ENCODE results near the gene C20orf204. TPM values are rescaled to one million over a fixed set of nuclear protein-coding genes. Genes with fewer than 3 reads are reported as not detected.

The C20orf204 gene
- total and polyA plus RNA-seq, 8 donors = 0.31 to 3.7 (median 0.79) TPM

- TF ChIP-seq, protein P1, sequence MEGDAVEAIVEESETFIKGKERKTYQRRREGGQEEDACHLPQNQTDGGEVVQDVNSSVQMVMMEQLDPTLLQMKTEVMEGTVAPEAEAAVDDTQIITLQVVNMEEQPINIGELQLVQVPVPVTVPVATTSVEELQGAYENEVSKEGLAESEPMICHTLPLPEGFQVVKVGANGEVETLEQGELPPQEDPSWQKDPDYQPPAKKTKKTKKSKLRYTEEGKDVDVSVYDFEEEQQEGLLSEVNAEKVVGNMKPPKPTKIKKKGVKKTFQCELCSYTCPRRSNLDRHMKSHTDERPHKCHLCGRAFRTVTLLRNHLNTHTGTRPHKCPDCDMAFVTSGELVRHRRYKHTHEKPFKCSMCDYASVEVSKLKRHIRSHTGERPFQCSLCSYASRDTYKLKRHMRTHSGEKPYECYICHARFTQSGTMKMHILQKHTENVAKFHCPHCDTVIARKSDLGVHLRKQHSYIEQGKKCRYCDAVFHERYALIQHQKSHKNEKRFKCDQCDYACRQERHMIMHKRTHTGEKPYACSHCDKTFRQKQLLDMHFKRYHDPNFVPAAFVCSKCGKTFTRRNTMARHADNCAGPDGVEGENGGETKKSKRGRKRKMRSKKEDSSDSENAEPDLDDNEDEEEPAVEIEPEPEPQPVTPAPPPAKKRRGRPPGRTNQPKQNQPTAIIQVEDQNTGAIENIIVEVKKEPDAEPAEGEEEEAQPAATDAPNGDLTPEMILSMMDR (IDR thresholded peaks at IDR 0.05) = no peak
- 61 to 66% methylated on average over 3 of the region's 3 CpGs for WGBS, 2 donors
- no peak for FAIRE-seq
- peak in 2 of 6 donors; percentile 38 to 66 for DNase-seq
- peaks cover 0 to 5% (median 0%) of the 10 kb centered on the region in 3 donors for H3K4me1 ChIP-seq
- ATAC-seq = no peak
- H3K4me3 ChIP-seq = no peak overlapping the region
- no peaks in the 10 kb centered on the region for H3K9me3 ChIP-seq
- intact Hi-C loops (cut with DNase I) = loop anchor here in 1 of 3 donors (10.0 kb wide), 1 partner anchor 88 kb away; no protein-coding TSS in a partner anchor
- H3K27me3 ChIP-seq = no peaks in the 10 kb centered on the region
- H3K27ac ChIP-seq = no peak overlapping the region
- H3K36me3 ChIP-seq = peaks cover 0 to 10% (median 0%) of the 10 kb centered on the region in 3 donors
Measured at GRCh38 chr20:64037199-64037497, 1.2 kb downstream of the C20orf204 start.

DNA sequence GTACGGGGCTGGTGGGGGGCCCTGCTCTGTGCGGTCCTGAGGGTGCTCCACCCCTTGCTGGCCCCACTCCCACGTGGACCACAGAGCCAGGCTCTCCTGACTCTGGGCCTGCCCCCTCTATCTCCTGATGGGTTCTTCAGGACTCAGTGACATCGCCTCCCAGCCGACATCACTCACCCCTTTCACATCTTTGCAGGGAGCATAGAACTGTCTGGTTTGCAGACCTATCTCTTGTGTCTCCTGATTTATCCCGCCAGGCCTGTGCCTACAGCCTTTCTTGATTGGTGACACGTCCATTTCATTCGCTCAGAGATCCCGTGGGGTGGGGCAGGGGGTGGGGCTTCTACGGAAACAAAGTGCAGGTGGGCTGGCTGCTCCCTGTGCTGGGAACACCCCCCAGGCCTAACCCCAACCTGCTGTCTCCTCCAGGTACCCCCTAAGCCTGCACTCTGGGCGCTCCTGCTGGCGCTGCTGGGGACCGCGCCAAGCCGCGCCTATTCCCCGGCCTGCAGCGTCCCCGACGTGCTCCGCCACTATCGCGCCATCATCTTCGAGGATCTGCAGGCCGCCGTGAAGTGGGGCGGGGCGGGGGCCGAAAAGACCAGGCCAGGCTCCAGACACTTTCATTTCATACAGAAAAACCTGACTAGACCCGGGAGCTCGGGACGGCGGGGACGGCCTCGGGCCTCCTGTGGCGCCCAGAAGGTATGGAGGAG, 1.7 kb downstream of the C20orf204 start:
- Histone ChIP-seq H3K9me3 (no peaks in the 10 kb centered on the region), H3K4me3 (peak overlapping the region in 1 of 4 donors; percentile 65), H3K27ac (no peak overlapping the region), H3K36me3 (peaks cover 0 to 5% (median 0%) of the 10 kb centered on the region in 3 donors), H3K27me3 (no peaks in the 10 kb centered on the region), H3K4me1 (peaks cover 0 to 5% (median 0%) of the 10 kb centered on the region in 3 donors)
- intact Hi-C loops (cut with DNase I) = loop anchor here in 1 of 3 donors (10.0 kb wide), 1 partner anchor 87 kb away; no protein-coding TSS in a partner anchor
- 11 to 15% methylated on average over 29 to 36 of the region's 36 CpGs for WGBS, 2 donors
- DNase-seq (peak in 2 of 6 donors; percentile 29 to 52), ATAC-seq (no peak), FAIRE-seq (no peak)
- TF ChIP-seq, protein P1 (IDR thresholded peaks at IDR 0.05) = no peak

DNA sequence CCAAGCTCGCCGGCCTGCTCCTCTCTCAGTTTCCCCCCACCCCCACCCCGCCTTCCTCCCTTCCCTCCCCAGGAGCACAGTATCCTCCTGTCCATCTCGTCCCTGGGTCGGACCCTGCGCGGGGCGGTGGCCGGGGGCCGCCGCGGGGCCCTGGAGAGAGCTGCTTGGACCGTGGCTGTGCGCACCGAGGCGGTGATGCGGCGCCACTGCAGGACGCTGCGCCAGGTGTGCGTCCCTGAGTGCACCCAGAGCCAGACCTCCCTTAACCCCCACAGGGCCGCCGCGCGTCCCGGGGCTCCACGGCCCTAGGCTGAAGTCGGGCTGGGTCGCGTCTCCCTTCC, 2.2 kb downstream of the C20orf204 start:
- Histone ChIP-seq H3K36me3 (peaks cover 0 to 2% (median 0%) of the 10 kb centered on the region in 3 donors), H3K9me3 (no peaks in the 10 kb centered on the region), H3K27me3 (no peaks in the 10 kb centered on the region), H3K27ac (peak overlapping the region; percentile 48 to 70 (median 60)), H3K4me3 (peak overlapping the region; percentile 6 to 65 (median 39)), H3K4me1 (peaks cover 0 to 5% (median 0%) of the 10 kb centered on the region in 3 donors)
- TF ChIP-seq, protein P1 (IDR thresholded peaks at IDR 0.05) = no peak
- WGBS, 2 donors = 2 to 3% methylated on average over 17 to 30 of the region's 30 CpGs
- FAIRE-seq = no peak
- intact Hi-C loops (cut with DNase I) = loop anchor here in 1 of 3 donors (10.0 kb wide), 1 partner anchor 87 kb away; no protein-coding TSS in a partner anchor
- DNase-seq = peak in 2 of 6 donors; percentile 47 to 84
- ATAC-seq = peak; percentile 17 to 56 (median 22)

- DNase-seq (peak; percentile 68 to 93 (median 84)), ATAC-seq (peak; percentile 90 to 94 (median 92)), FAIRE-seq (no peak)
- Histone ChIP-seq H3K9me3 (no peaks in the 10 kb centered on the region), H3K4me3 (peak overlapping the region; percentile 6 to 65 (median 39)), H3K27ac (peak overlapping the region; percentile 48 to 70 (median 60)), H3K36me3 (no peaks in the 10 kb centered on the region), H3K4me1 (peaks cover 0 to 5% (median 0%) of the 10 kb centered on the region in 3 donors), H3K27me3 (no peaks in the 10 kb centered on the region)
- WGBS, 2 donors = 1% methylated on average over 67 to 91 of the region's 91 CpGs
- TF ChIP-seq, protein P1 (IDR thresholded peaks at IDR 0.05) = peak; percentile 42 to 62 (median 48)
- intact Hi-C loops (cut with DNase I) = loop anchor here in 1 of 3 donors (10.0 kb wide), 1 partner anchor 86 kb away; no protein-coding TSS in a partner anchor
Measured at GRCh38 chr20:64038565-64039292, 2.7 kb downstream of the C20orf204 start.

Data from pancreas (tissue), 10 donors.